Transverse colon (tissue), 4 donors: ENCODE measurements around the gene STRADA.

Experiments used
- POLR2A ChIP-seq: fragments of 450-650 bp; IDR thresholded peaks from one replicate; pipeline ENCODE4 v1.6.1; 2016; ENCODE audit warnings: antibody characterized with exemption, mild to moderate bottlenecking, moderate library complexity
- POLR2AphosphoS5 ChIP-seq, 3 donors: sonication (generic); formaldehyde crosslinking; IDR thresholded peaks; one replicate each; pipeline ENCODE4 v1.6.1; 2016; ENCODE audit warnings: antibody characterized with exemption in 3 of 3
- TF ChIP-seq, protein P1 (sequence below), 5 experiments: fragments of 200-600 bp in 3 of 5; fragments of 450-650 bp in 2 of 5; sonication (generic) in 3 of 5; IDR thresholded peaks; 1 replicate in 2 of 5; 2 replicates in 3 of 5; pipeline ENCODE4 v1.5.1; 2016 to 2017; ENCODE audit warnings: antibody characterized with exemption in 5 of 5, inconsistent platforms in 3 of 5, mild to moderate bottlenecking in 2 of 5, moderate library complexity in 1 of 5

DNA sequence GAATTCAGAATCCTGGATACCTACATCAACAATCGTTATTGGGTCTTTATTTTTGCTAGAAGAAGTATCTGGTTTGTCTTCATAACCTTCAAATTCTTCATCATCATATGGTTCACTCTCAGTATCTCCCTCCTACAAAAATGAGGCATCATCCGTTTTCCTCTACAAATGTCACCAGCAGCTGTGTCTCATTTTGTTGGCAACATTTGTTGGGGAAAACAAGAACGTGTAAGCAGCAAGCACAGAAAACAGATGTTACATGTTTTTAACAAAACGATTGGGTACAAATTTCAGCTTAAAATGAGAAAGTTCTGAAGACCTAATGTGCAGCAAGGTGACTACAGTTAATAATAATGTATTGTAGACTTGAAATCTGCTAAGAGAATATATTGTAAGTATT, 23.1 kb upstream of the STRADA start:
- TF ChIP-seq, protein P1, sequence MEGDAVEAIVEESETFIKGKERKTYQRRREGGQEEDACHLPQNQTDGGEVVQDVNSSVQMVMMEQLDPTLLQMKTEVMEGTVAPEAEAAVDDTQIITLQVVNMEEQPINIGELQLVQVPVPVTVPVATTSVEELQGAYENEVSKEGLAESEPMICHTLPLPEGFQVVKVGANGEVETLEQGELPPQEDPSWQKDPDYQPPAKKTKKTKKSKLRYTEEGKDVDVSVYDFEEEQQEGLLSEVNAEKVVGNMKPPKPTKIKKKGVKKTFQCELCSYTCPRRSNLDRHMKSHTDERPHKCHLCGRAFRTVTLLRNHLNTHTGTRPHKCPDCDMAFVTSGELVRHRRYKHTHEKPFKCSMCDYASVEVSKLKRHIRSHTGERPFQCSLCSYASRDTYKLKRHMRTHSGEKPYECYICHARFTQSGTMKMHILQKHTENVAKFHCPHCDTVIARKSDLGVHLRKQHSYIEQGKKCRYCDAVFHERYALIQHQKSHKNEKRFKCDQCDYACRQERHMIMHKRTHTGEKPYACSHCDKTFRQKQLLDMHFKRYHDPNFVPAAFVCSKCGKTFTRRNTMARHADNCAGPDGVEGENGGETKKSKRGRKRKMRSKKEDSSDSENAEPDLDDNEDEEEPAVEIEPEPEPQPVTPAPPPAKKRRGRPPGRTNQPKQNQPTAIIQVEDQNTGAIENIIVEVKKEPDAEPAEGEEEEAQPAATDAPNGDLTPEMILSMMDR (IDR thresholded peaks at IDR 0.05): no peak
- TF ChIP-seq POLR2A (no peak), POLR2AphosphoS5 (IDR thresholded peaks at IDR 0.05) (no peak)
